Endothelial cell of umbilical vein (primary cell): ENCODE measurements around the gene COL4A2.

Experiments used
- CTCF ChIP-seq, 2 donors: IDR thresholded peaks; 1 replicate in 1 of 2; 2 replicates in 1 of 2; pipeline ENCODE4 v1.5.1; 2011; ENCODE audit warnings: low read length in 2 of 2, mild to moderate bottlenecking in 2 of 2, moderate library complexity in 2 of 2, control low read depth in 1 of 2, inconsistent platforms in 1 of 2, low read depth in 1 of 2; ENCODE audit not compliant: insufficient read depth in 1 of 2; ENCODE audit errors: extremely low read depth in 1 of 2
- EZH2 ChIP-seq: IDR thresholded peaks from 2 replicates; pipeline ENCODE4 v1.6.1; 2012; ENCODE audit warnings: borderline replicate concordance, low read depth, mild to moderate bottlenecking, moderate library complexity, low read length, inconsistent platforms; ENCODE audit not compliant: severe bottlenecking
- FOS ChIP-seq: IDR thresholded peaks from 2 replicates; pipeline ENCODE4 v1.6.1; 2011; ENCODE audit warnings: mild to moderate bottlenecking, low read length, moderate library complexity, borderline replicate concordance; ENCODE audit not compliant: insufficient read depth
- GATA2 ChIP-seq: IDR thresholded peaks from 2 replicates; pipeline ENCODE4 v1.7.0; 2011; ENCODE audit warnings: low read depth, mild to moderate bottlenecking, moderate library complexity, mixed read lengths, low read length; ENCODE audit not compliant: insufficient read length, insufficient read depth
- JUN ChIP-seq: IDR thresholded peaks from 2 replicates; pipeline ENCODE4 v1.6.1; 2011; ENCODE audit warnings: borderline replicate concordance, low read depth; ENCODE audit not compliant: insufficient read length, insufficient read depth
- MAX ChIP-seq: IDR thresholded peaks from 2 replicates; pipeline ENCODE4 v1.6.1; 2011; ENCODE audit not compliant: insufficient read depth, insufficient read length
- MYC ChIP-seq: IDR thresholded peaks from one replicate; pipeline ENCODE4 v1.6.1; 2011; ENCODE audit warnings: mild to moderate bottlenecking, low read depth, low read length
- POLR2A ChIP-seq: IDR thresholded peaks from 2 replicates; pipeline ENCODE4 v1.6.1; 2012; ENCODE audit warnings: low read depth, mild to moderate bottlenecking, control low read depth, low read length
- POLR2AphosphoS5 ChIP-seq: IDR thresholded peaks from 2 replicates; pipeline ENCODE4 v1.6.1; 2012; ENCODE audit warnings: low read depth, mild to moderate bottlenecking, control low read depth, low read length, moderate library complexity; ENCODE audit not compliant: insufficient read depth

- no peak for TF ChIP-seq CTCF (IDR thresholded peaks at IDR 0.05; ENCODE audit: extremely low read depth in 1 of 2, insufficient read depth in 1 of 2, low read depth in 1 of 2, low read length in 2 of 2)
- no peak for TF ChIP-seq EZH2
- TF ChIP-seq MYC = no peak
- TF ChIP-seq POLR2A = no peak
- no peak for TF ChIP-seq JUN
- TF ChIP-seq POLR2AphosphoS5 = no peak
- TF ChIP-seq MAX = no peak
- TF ChIP-seq GATA2 = no peak
- no peak for TF ChIP-seq FOS
Observed at GRCh38 chr13:110523180-110523579, 216.1 kb downstream of the COL4A2 start.
